Measurements from ENCODE around the gene ARL13B. TPM values are rescaled to one million over a fixed set of nuclear protein-coding genes. Genes with fewer than 3 reads are reported as not detected.
"Not testable (repeated sequence)": the region's sequence is repeated elsewhere in the genome, so short reads cannot be mapped to it uniquely, and the experiment has no call there.

Gene ARL13B
- total RNA-seq, 1 experiment from 2014 or later, result 16.5 TPM

GRCh38 chr3:94066506-94067500, 86.8 kb downstream of the ARL13B start:
- peak overlapping the region; percentile 96 for H3K4me2 ChIP-seq (ENCODE audit: low read depth, low read length, poor library complexity, severe bottlenecking)
- peaks cover 89% of the 10 kb centered on the region for H3K79me2 ChIP-seq (ENCODE audit: low read length)
- no peaks in the 10 kb centered on the region for H4K20me1 ChIP-seq (ENCODE audit: insufficient read depth, low read depth, low read length)
- no peak overlapping the region for H3K4me3 ChIP-seq (ENCODE audit: low read length)
- H3K27ac ChIP-seq (ENCODE audit: low read length), result peak overlapping the region; percentile 59
- H2AFZ ChIP-seq (ENCODE audit: low read length), result no peak overlapping the region
- H3K36me3 ChIP-seq (ENCODE audit: insufficient read depth, low read length), result peaks cover 16% of the 10 kb centered on the region
- H3K27me3 ChIP-seq (ENCODE audit: low read length), result no peaks in the 10 kb centered on the region
- H3K4me1 ChIP-seq (ENCODE audit: low read length), result peaks cover 44% of the 10 kb centered on the region
- no peaks in the 10 kb centered on the region for H3K9me3 ChIP-seq (ENCODE audit: low read length)
- no peak for DNase-seq
- no peaks in the 10 kb centered on the region for H3K9me2 ChIP-seq (replicated peaks; ENCODE audit: insufficient read depth, low read length)
- H3K9ac ChIP-seq (ENCODE audit: low read length), result no peak overlapping the region

DNA sequence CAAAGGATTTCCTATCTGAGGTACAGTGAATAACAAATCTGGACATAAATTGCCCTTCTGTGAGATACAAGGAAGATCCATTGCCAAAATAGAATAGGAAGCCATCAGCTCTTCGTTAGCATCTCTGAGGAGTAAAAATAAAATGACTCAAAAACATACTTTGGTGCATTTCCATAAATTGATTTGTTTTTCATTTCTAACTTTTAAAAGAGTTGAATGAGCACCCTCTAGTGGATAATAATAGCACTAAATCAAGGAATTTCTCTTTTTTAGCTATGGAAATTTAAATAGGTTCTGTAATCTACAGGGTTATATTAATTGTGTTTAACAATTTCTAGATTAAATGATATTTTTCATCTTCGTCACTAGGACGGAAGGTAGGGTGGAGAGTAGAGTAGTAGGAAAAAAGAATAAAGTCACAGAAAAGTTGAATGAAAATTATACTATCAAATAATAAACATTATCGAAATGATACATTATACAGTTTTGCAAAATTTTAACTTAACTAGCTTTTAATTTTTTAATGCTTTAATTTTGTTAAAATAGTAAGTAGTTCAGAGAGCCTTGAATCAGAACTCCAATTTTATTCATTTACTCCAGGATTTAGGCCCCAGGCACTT, 89.3 kb downstream of the ARL13B start:
- Histone ChIP-seq H3K9me3 (ENCODE audit: low read length) (no peaks in the 10 kb centered on the region), H3K27me3 (ENCODE audit: low read length) (no peaks in the 10 kb centered on the region), H2AFZ (ENCODE audit: low read length) (no peak overlapping the region), H3K4me2 (ENCODE audit: low read depth, low read length, poor library complexity, severe bottlenecking) (peak overlapping the region; percentile 4), H3K36me3 (ENCODE audit: insufficient read depth, low read length) (peaks cover 22% of the 10 kb centered on the region), H3K9me2 (replicated peaks; ENCODE audit: insufficient read depth, low read length) (no peaks in the 10 kb centered on the region), H3K79me2 (ENCODE audit: low read length) (peaks cover 91% of the 10 kb centered on the region), H3K4me3 (ENCODE audit: low read length) (no peak overlapping the region), H3K9ac (ENCODE audit: low read length) (no peak overlapping the region), H3K4me1 (ENCODE audit: low read length) (peaks cover 33% of the 10 kb centered on the region), H3K27ac (ENCODE audit: low read length) (no peak overlapping the region), H4K20me1 (ENCODE audit: insufficient read depth, low read depth, low read length) (no peaks in the 10 kb centered on the region)
- peak; percentile 74 for DNase-seq

GRCh38 chr3:94070341-94070911, 90.5 kb downstream of the ARL13B start:
- peaks cover 22% of the 10 kb centered on the region for H3K4me1 ChIP-seq (ENCODE audit: low read length)
- no peak overlapping the region for H3K9ac ChIP-seq (ENCODE audit: low read length)
- H3K36me3 ChIP-seq (ENCODE audit: insufficient read depth, low read length), result peaks cover 24% of the 10 kb centered on the region
- H3K9me2 ChIP-seq (replicated peaks; ENCODE audit: insufficient read depth, low read length), result no peaks in the 10 kb centered on the region
- no peak overlapping the region for H3K4me3 ChIP-seq (ENCODE audit: low read length)
- no peaks in the 10 kb centered on the region for H3K27me3 ChIP-seq (ENCODE audit: low read length)
- no peaks in the 10 kb centered on the region for H3K9me3 ChIP-seq (ENCODE audit: low read length)
- no peak overlapping the region for H2AFZ ChIP-seq (ENCODE audit: low read length)
- no peak overlapping the region for H3K4me2 ChIP-seq (ENCODE audit: low read depth, low read length, poor library complexity, severe bottlenecking)
- H3K27ac ChIP-seq (ENCODE audit: low read length), result no peak overlapping the region
- peaks cover 91% of the 10 kb centered on the region for H3K79me2 ChIP-seq (ENCODE audit: low read length)
- no peaks in the 10 kb centered on the region for H4K20me1 ChIP-seq (ENCODE audit: insufficient read depth, low read depth, low read length)
- DNase-seq, result no peak

- Histone ChIP-seq H3K4me1 (ENCODE audit: low read length) (peaks cover 8% of the 10 kb centered on the region), H3K27me3 (ENCODE audit: low read length) (no peaks in the 10 kb centered on the region), H3K79me2 (ENCODE audit: low read length) (peaks cover 91% of the 10 kb centered on the region), H3K27ac (ENCODE audit: low read length) (no peak overlapping the region), H3K4me2 (ENCODE audit: low read depth, low read length, poor library complexity, severe bottlenecking) (no peak overlapping the region), H3K9me2 (replicated peaks; ENCODE audit: insufficient read depth, low read length) (no peaks in the 10 kb centered on the region), H3K4me3 (ENCODE audit: low read length) (no peak overlapping the region), H3K9me3 (ENCODE audit: low read length) (no peaks in the 10 kb centered on the region), H4K20me1 (ENCODE audit: insufficient read depth, low read depth, low read length) (no peaks in the 10 kb centered on the region), H2AFZ (ENCODE audit: low read length) (no peak overlapping the region), H3K36me3 (ENCODE audit: insufficient read depth, low read length) (peaks cover 24% of the 10 kb centered on the region), H3K9ac (ENCODE audit: low read length) (no peak overlapping the region)
- DNase-seq, result no peak
Observed at GRCh38 chr3:94071713-94072284, 91.8 kb downstream of the ARL13B start.

- Histone ChIP-seq H3K4me2 (ENCODE audit: low read depth, low read length, poor library complexity, severe bottlenecking) (no peak overlapping the region), H3K36me3 (ENCODE audit: insufficient read depth, low read length) (peaks cover 14% of the 10 kb centered on the region), H3K27me3 (ENCODE audit: low read length) (no peaks in the 10 kb centered on the region), H3K9me2 (replicated peaks; ENCODE audit: insufficient read depth, low read length) (no peaks in the 10 kb centered on the region), H3K4me3 (ENCODE audit: low read length) (no peak overlapping the region), H2AFZ (ENCODE audit: low read length) (no peak overlapping the region), H4K20me1 (ENCODE audit: insufficient read depth, low read depth, low read length) (no peaks in the 10 kb centered on the region), H3K9me3 (ENCODE audit: low read length) (no peaks in the 10 kb centered on the region), H3K27ac (ENCODE audit: low read length) (no peak overlapping the region), H3K9ac (ENCODE audit: low read length) (no peak overlapping the region), H3K79me2 (ENCODE audit: low read length) (peaks cover 88% of the 10 kb centered on the region), H3K4me1 (ENCODE audit: low read length) (no peaks in the 10 kb centered on the region)
- DNase-seq, result no peak
Observed at GRCh38 chr3:94076055-94076454, 96.1 kb downstream of the ARL13B start.

- H3K27ac ChIP-seq (ENCODE audit: low read length); H3K4me3 ChIP-seq (ENCODE audit: low read length); H3K4me2 ChIP-seq (ENCODE audit: low read depth, low read length, poor library complexity, severe bottlenecking); DNase-seq; H3K9me3 ChIP-seq (ENCODE audit: low read length); H3K9me2 ChIP-seq (replicated peaks; ENCODE audit: insufficient read depth, low read length); H3K27me3 ChIP-seq (ENCODE audit: low read length); H3K9ac ChIP-seq (ENCODE audit: low read length); H2AFZ ChIP-seq (ENCODE audit: low read length); H3K36me3 ChIP-seq (ENCODE audit: insufficient read depth, low read length); H4K20me1 ChIP-seq (ENCODE audit: insufficient read depth, low read depth, low read length); H3K4me1 ChIP-seq (ENCODE audit: low read length): not testable (repeated sequence)
- peaks cover 62% of the 10 kb centered on the region for H3K79me2 ChIP-seq (ENCODE audit: low read length)
Observed at GRCh38 chr3:94080552-94080951, 100.6 kb downstream of the ARL13B start.

GRCh38 chr3:94081884-94082283, 101.9 kb downstream of the ARL13B start:
- H3K27me3 ChIP-seq (ENCODE audit: low read length), result no peaks in the 10 kb centered on the region
- H3K27ac ChIP-seq (ENCODE audit: low read length), result no peak overlapping the region
- no peak overlapping the region for H2AFZ ChIP-seq (ENCODE audit: low read length)
- H3K36me3 ChIP-seq (ENCODE audit: insufficient read depth, low read length), result peaks cover 14% of the 10 kb centered on the region; the same call in 1 of the 2 replicates
- no peaks in the 10 kb centered on the region for H4K20me1 ChIP-seq (ENCODE audit: insufficient read depth, low read depth, low read length)
- peaks cover 57% of the 10 kb centered on the region for H3K79me2 ChIP-seq (ENCODE audit: low read length)
- H3K9ac ChIP-seq (ENCODE audit: low read length), result no peak overlapping the region
- H3K4me3 ChIP-seq (ENCODE audit: low read length), result no peak overlapping the region
- 0 out of 2 replicates have a peak, but pooled peaks cover 7% of the 10 kb centered on the region for H3K4me1 ChIP-seq (ENCODE audit: low read length)
- DNase-seq, result no peak
- H3K9me2 ChIP-seq (replicated peaks; ENCODE audit: insufficient read depth, low read length), result no peaks in the 10 kb centered on the region
- no peaks in the 10 kb centered on the region for H3K9me3 ChIP-seq (ENCODE audit: low read length)
- no peak overlapping the region for H3K4me2 ChIP-seq (ENCODE audit: low read depth, low read length, poor library complexity, severe bottlenecking)

Data from Karpas-422 (cell line).